Liver (tissue), 9 donors: ENCODE data around the gene C1orf50. TPM values are rescaled to one million over a fixed set of nuclear protein-coding genes. Genes with fewer than 3 reads are reported as not detected.

Experiments used
- DNase-seq: peaks from one replicate; pipeline ENCODE4 v3.0.0-alpha.2; 2017; ENCODE audit warnings: low spot score
- H3K27ac ChIP-seq, 2 donors: one replicate each; pipeline ENCODE4 v1.7.0; 2013; ENCODE audit warnings: inconsistent platforms in 2 of 2, low read length in 2 of 2, control low read depth in 1 of 2, low read depth in 1 of 2, mild to moderate bottlenecking in 1 of 2
- H3K27me3 ChIP-seq, 4 donors: one replicate each; pipeline versions ENCODE4 v1.6.1 to v1.7.0; 2013; ENCODE audit warnings: low read length in 3 of 4, inconsistent platforms in 1 of 4, mild to moderate bottlenecking in 1 of 4, moderate library complexity in 1 of 4; ENCODE audit not compliant: control insufficient read depth in 4 of 4, insufficient read depth in 4 of 4
- H3K36me3 ChIP-seq, 4 donors: one replicate each; pipeline versions ENCODE4 v1.6.1 to v1.7.0; 2013; ENCODE audit warnings: low read length in 3 of 4, mild to moderate bottlenecking in 3 of 4, low read depth in 1 of 4, moderate library complexity in 1 of 4; ENCODE audit not compliant: control insufficient read depth in 4 of 4, insufficient read depth in 3 of 4
- H3K4me1 ChIP-seq, 4 donors: one replicate each; pipeline versions ENCODE4 v1.6.1 to v1.7.0; 2013; ENCODE audit warnings: low read length in 3 of 4, mild to moderate bottlenecking in 3 of 4, moderate library complexity in 1 of 4; ENCODE audit not compliant: control insufficient read depth in 4 of 4, insufficient read depth in 4 of 4
- H3K4me3 ChIP-seq, 3 donors: one replicate each; pipeline versions ENCODE4 v1.6.1 to v1.7.0; 2013; ENCODE audit warnings: low read length in 3 of 3, control low read depth in 1 of 3, low read depth in 1 of 3, mild to moderate bottlenecking in 1 of 3
- H3K9ac ChIP-seq, 2 donors: one replicate each; pipeline ENCODE4 v1.7.0; 2013; ENCODE audit warnings: low read length in 2 of 2, mild to moderate bottlenecking in 2 of 2, moderate library complexity in 2 of 2, control low read depth in 1 of 2, low read depth in 1 of 2
- H3K9me3 ChIP-seq, 4 donors: one replicate each; pipeline versions ENCODE4 v1.6.1 to v1.7.0; 2013; ENCODE audit warnings: low read length in 3 of 4; ENCODE audit not compliant: control insufficient read depth in 4 of 4
- ATF3 ChIP-seq: IDR thresholded peaks from 2 replicates; pipeline ENCODE4 v1.6.1; 2016; ENCODE audit warnings: antibody characterized with exemption
- CTCF ChIP-seq: fragments of 150-350 bp; IDR thresholded peaks from 2 replicates; pipeline ENCODE4 v1.5.1; 2017; ENCODE audit warnings: improper control_type of control experiment, low read depth, low read length; ENCODE audit not compliant: missing input control
- GABPA ChIP-seq, 2 donors: IDR thresholded peaks in 1 of 2; conservative IDR thresholded peaks in 1 of 2; 2 replicates each; pipeline ENCODE4 v1.6.1; 2016; ENCODE audit warnings: antibody characterized with exemption in 2 of 2, mild to moderate bottlenecking in 1 of 2, moderate library complexity in 1 of 2
- HNF4G ChIP-seq: IDR thresholded peaks from 2 replicates; pipeline ENCODE4 v1.6.1; 2016; ENCODE audit warnings: antibody characterized with exemption
- JUND ChIP-seq, 2 donors: IDR thresholded peaks; 2 replicates each; pipeline ENCODE4 v1.6.1; 2016; ENCODE audit warnings: antibody characterized with exemption in 2 of 2
- RAD21 ChIP-seq, 2 donors: IDR thresholded peaks; 2 replicates each; pipeline ENCODE4 v1.6.1; 2016; ENCODE audit warnings: antibody characterized with exemption in 2 of 2, mild to moderate bottlenecking in 2 of 2
- REST ChIP-seq: IDR thresholded peaks from 2 replicates; pipeline ENCODE4 v1.6.1; 2016; ENCODE audit warnings: antibody characterized with exemption, mild to moderate bottlenecking
- SP1 ChIP-seq: IDR thresholded peaks from 2 replicates; pipeline ENCODE4 v1.6.1; 2018; ENCODE audit warnings: antibody characterized with exemption, mild to moderate bottlenecking
- YY1 ChIP-seq: IDR thresholded peaks from 2 replicates; pipeline ENCODE4 v1.6.1; 2016; ENCODE audit warnings: antibody characterized with exemption, mild to moderate bottlenecking
- WGBS: extraction: QIAGEN DNeasy Blood & Tissue Kit; methylation state at CpG from one replicate; pipeline ENCODE4 v1.1.7; 2013; 5-methylcytosine and 5-hydroxymethylcytosine counted together
- polyA plus RNA-seq, 2 donors: library from polyadenylated mRNA; stranded (reverse) in 1 of 2; unstranded in 1 of 2; fragments of 200-250 nt in 1 of 2; fragments of >200 nt in 1 of 2; fragmentation: Nextera tagmentation in 1 of 2; extraction: Ambion mirVana in 1 of 2; gene quantifications; one replicate each; pipeline versions ENCODE4 v1.2.1 to v1.2.3, GENCODE V29; 2013 to 2015
- total RNA-seq, 2 donors: library from RNA; depleted of rRNA; stranded (reverse); fragments of >200 nt; gene quantifications; one replicate each; pipeline ENCODE4 v1.2.3, GENCODE V29; 2014
- donor health status: healthy.
- donor health status: healthy.
- donor health status: healthy.
- donor health status: healthy.
- donor health status: healthy.

The C1orf50 gene
- total and polyA plus RNA-seq, 4 donors, result 2.6 to 5.8 (median 3.5) TPM

- no peak for TF ChIP-seq REST
Measured at GRCh38 chr1:42745851-42746250, 21.2 kb upstream of the C1orf50 start (continued).

- DNase-seq, result no peak
- no peak overlapping the region for H3K9ac ChIP-seq
- TF ChIP-seq CTCF (no peak), HNF4G (no peak), RAD21 (IDR thresholded peaks at IDR 0.05) (no peak)
- no peaks in the 10 kb centered on the region for H3K9me3 ChIP-seq
- H3K27ac ChIP-seq, result no peak overlapping the region
- no peaks in the 10 kb centered on the region for H3K27me3 ChIP-seq
- peaks cover 5 to 43% (median 17%) of the 10 kb centered on the region in 4 donors for H3K36me3 ChIP-seq
- no peaks in the 10 kb centered on the region for H3K4me1 ChIP-seq
- H3K4me3 ChIP-seq, result no peak overlapping the region
- 95% methylated on average over 12 of the region's 12 CpGs for WGBS
Measured at GRCh38 chr1:42746436-42747105, 20.5 kb upstream of the C1orf50 start.

GRCh38 chr1:42747125-42747524 is 19.9 kb upstream of the C1orf50 start:
- H3K27me3 ChIP-seq, result no peaks in the 10 kb centered on the region
- no peaks in the 10 kb centered on the region for H3K9me3 ChIP-seq
- TF ChIP-seq ATF3 (no peak), RAD21 (IDR thresholded peaks at IDR 0.05) (peak; percentile 62 to 81), REST (no peak), CTCF (peak; percentile 40), GABPA (IDR thresholded peaks at IDR 0.05 in 1 of 2, conservative IDR thresholded peaks at IDR 0.05 in 1 of 2) (no peak), SP1 (no peak), JUND (IDR thresholded peaks at IDR 0.05) (no peak), YY1 (no peak)
- H3K4me3 ChIP-seq, result no peak overlapping the region
- WGBS, result 73% methylated on average over 14 of the region's 14 CpGs
- H3K9ac ChIP-seq, result no peak overlapping the region
- peaks cover 6 to 48% (median 20%) of the 10 kb centered on the region in 4 donors for H3K36me3 ChIP-seq
- H3K27ac ChIP-seq, result no peak overlapping the region
- H3K4me1 ChIP-seq, result no peaks in the 10 kb centered on the region
- peak; percentile 66 for DNase-seq
